Activated CD8-positive, alpha-beta memory T cell treated with anti-CD3 and anti-CD28 coated beads, Interleukin-2, amount 50 U/mL, for 48 hours (primary cell): ENCODE data around the gene TBX1.

Experiments used
- DNase-seq: peaks from one replicate; pipeline ENCODE4 v3.0.0-alpha.2; 2020

Gene TBX1

DNA sequence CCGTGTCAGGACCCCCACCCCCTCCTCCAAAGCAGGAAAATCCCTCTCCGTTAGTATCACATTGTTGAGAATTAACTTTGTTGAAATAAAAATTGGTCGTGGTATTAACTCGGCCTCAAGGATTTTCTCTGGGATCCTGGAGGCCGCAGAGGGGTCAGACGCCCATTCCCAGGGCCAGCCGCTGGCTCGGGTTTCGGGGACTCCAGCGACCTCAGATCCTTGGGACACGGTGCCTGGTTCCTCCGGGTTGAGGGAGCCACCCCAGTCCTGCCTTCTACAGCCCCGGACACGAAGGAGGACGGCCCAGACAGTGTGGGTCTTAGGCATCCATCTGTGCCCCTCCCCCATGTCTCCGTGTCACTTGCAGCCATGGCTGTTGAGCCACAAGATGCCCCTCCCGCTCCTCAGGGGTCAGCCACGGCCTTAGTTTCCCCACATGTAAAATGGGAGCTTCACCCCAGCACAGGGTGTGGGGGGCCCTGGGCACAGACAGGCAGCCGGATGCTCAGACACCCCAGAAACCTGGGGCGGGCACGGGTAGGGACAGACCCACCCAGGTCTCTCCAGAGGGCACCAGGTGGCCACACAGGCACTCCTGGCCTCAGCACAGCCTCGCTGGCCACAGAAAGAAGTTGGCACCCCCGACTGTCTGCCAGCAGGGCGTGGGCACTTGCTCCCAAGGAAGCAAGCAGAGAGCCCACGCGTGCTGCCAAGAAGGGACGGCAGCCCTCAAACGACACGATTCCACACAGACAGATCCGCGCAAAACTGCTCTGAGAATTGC, 21.7 kb upstream of the TBX1 start:
- no peak for DNase-seq

DNA sequence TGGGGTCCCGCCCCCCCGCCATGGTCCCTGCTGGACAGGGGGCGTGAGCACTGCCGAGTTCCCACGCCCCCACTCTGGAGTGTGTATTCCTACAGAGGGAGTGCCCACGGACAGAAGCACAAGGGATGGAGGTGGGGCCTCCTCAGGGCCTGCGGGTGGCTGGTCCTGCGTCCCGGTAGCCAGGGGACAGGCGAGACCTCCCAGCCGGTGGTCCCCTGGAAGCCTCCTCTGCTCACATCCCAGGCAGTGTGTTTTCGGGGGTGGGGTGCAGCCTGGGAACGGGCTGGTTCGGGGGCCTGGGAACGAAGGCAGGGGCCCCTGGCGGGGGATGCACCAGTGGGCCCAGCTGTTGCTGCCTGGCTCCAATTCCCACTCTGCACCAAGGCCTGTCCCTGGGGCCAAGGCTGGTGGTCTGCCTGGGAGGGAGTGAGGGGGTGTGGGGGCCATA, 21.1 kb upstream of the TBX1 start:
- no peak for DNase-seq

DNA sequence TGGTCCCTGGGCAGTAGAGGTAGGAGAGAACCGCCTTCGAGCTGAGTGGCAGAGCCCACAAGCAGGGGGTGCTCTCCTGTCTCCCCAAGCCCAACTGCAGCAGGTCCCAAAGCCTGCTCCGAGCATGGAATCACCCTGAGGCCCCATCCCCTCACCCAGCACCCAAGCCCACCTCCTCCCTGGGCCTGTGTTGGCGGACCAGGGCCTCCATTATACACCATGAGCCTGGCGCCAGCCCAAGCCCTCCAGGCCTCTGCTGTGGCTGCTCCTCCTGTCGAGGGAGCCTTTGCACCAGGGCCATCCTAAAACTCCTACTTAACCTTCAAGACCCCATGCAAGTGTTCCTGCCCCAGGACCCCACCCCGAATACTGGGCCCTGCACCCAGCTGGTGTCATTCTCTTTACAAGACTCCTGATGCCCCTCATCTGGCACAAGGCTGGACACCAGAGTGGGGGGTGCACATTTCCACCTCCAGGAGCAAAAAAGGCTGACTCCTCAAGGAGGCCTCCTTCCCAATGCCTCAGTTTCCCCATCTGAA, 20.6 kb upstream of the TBX1 start:
- no peak for DNase-seq

DNA sequence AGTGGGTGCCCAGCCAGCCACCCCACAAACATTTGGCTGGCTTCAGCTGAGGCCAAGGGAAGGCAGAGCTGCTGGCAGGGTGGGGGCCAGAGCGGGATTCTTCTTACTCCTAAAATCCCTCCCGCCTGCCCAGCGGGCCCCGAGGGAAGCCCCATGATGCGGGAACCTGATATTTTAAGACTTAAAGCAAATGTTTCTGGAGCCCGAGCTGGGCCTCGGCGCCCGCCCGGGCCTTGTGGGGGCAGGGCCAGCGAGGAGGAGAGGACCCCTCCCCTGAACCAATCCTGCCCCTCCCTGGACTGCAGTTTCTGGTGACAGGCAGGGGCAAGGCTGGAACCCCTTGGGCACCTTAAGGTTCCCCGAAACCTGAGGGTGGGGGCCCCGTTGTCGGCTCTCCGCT, 20.0 kb upstream of the TBX1 start:
- no peak for DNase-seq

DNA sequence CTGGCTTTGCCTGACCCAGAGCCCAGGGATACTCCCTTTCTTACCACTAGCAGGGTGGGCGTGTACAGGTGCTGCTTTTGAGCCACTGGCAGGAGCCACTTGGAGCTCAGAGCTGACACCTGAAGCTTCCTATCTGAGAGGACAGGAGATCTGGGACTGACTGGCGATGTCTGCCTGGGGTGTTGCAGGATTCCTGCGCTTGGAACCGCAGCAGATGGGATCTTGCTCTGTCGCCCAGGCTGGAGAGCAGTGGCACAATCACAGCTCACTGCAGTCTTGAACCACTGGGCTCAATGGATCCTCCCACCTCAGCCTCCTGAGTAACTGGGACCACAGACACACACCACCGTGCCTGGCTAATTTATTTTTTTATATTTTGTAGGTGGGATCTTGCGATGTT, 19.5 kb upstream of the TBX1 start:
- no peak for DNase-seq

DNA sequence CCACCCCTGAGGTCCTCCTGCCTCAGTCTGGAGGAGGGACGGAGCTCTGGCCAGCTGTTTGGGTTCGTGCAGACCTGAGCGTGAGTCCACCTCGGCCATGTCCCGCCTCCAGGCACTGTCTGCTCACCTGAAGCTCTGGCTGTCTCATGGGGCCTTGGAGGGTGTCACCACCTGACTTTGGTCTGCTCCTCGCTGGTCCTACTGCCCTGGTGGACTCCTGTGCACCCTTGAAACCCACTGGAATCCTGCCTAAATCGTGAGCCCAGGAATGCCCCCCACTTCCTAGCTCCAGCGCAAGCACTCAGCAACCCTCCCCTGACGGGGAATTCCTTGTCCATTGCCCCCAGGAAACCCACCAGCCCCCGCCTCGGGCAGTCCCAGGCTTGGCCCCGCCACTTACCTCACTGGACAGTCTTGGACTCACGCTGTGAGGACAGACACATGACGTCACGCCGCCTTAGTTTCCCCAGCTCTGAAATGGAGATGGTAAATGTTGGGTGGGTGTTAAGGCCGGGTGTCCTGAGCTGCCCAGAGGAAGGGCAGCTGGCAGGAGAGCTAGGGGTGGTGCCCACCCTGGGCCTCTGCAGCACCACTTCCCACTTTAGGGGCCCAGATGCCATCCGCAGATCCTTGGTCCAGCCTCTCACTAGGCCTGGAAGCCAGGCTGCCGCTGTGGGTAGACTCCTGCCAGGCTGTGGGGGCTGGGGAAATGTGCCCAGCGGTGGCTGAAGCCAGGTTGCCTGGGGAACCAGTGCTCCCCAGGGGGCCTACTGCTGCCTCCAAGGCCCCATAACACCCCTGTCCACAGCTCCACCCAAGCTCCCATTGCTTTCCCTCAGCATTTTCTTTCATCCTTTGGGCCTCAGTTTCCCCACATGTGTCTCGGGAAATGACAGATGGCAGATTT, 18.2 kb upstream of the TBX1 start:
- no peak for DNase-seq

DNA sequence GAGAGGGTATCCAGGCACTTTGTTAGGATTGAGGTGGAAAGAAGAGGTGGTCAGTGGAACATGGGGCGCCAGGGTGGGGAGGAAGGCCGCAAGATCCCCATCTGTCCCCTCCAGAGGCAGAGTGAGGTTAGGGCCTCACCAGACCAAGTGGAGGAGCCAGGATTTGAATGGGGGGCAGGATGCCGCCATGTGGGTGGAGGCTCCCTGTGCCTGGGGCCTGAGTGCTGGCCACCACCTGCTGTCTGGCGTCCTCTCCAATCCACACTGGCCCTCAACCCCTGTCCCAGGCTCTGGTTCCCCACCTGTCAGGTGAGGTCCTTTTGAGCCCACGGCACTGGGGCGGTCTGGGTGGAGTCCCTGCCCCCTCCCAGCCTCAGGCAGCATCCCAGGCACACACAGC, 17.5 kb upstream of the TBX1 start:
- DNase-seq: no peak

DNA sequence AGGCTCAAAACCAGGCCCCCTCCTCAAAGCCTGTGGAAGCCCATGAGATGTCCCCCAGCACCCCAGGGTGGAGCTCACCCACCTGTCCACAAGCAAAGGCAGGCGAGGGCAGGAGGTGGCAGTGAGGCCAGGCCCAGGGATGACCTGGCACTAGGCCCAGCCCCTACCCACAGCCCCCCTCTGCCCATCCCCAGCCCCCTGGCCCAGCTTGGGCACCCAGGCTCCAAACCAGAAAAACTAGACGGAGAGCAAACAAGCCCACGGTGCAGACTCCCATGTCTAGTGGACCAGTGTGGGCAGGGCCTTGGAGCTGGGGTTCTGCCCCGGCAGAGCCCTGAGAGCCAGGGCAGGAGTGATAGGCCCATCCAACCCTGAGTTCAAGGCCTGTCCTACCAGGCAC, 16.9 kb upstream of the TBX1 start:
- DNase-seq: no peak

DNA sequence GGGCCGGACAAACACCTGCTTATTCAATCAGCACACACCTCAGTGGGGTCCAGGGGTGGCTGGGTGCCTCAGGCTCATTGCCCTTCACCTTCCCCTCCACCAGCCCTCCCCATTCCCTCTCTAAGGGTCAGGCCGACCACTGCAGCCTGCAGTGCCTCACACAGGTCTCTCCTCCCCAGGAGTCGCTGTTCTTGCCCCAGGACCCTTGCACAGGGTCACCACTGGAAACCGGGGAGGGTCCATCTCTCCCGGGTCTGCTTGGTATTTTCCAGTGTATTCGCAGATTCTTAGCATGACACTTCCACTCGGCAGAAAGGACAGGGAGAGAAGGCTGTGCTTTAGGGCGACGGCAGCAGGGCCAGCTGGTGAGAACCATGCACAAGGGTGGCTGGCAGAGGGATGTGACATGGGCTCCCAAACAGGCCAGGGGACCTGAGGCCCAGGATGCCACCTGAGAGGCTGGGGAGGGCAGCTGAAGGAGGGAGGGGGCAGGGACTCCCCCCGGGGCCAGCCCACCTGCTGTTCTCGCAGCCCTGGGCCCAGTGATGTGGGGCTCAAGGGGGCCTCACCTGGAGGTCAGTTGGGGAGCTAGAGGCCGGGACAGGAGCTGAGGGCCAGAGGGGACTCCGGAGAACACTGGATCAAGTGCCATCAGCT, 16.1 kb upstream of the TBX1 start:
- no peak for DNase-seq

DNA sequence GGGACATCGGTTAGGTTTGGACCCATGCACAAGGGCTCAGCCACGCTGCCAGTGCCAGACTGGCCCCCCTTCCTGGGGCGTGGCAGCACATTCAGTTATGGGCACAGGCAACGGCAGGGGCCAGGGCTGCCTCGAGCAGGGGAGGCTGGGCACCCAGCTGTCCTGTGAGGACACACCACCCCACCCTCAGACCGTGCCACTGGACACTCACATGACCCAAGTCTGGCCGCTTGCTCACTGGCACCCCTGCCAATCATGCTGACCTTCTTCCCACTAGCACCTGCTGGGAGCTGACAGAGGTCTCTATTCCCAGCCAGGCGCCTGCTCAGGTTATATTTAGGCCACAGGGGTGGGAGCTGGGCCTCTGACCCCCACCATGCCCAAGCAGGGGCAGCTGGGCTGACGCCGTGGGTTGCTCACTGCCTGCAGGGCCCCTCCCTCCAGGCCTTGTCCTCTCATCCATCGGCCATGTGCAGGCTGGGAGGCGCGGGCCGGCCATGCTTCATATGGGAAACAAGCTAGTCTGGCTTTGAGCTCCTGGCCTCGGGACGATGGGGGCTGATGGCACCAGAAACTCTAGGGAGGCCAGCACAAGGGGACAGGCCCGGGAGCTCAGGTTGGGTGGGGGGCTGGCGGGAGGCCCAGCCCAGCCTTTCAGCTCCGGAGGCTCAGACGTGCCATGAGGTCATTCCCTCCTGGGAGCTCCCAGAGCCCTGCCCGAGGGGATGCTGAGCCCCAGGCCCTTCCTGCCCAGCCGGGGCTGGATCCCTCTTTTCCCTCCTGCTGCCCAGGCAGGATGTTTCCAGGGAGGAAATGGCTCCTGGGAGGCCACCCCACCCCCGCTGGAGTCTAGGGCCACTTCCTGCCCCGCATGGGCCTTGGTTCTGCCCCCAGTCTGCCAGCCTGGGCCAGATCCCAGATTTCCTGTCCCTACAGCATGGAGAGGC, 15.2 kb upstream of the TBX1 start:
- no peak for DNase-seq

DNA sequence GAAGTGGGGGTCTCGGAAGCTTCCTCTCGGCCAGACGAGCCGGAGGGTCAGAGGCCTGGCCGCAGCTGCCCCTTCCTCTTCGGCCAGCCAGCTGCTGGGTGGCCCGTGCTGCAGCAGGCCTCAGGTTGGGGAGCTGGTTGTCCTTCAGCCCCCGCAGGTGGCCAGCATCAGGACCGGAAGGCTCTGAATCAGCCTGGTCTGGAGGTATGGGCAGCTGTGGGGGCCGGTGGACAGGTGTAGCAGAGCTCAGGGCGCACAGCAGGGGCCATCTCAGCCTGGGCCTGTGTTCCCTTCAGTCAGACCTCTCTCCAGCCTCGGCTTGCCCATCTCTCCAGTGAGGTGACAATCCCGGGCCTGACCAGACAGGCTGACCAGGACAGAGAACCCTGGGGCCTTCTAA, 13.9 kb upstream of the TBX1 start:
- DNase-seq: no peak

DNA sequence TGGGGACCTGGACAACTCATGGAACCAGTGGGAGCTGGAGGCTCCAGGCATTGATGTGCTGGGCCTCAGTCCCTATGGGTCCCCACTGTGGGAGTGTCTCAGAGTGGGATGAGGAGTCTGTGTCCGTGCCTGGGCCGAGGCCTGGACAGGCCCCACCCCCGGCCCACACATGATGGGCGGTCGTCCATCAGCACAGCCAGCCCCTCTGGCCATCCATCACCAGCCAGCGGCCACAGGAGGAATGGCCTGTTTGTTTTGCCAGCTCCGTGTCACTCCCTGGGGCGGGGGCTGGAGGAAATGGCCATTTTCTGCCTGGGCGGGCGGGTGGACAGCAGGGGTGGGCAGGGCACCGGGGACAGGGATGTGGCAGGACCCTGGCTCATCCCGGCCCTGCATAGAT, 13.0 kb upstream of the TBX1 start:
- DNase-seq: no peak

DNA sequence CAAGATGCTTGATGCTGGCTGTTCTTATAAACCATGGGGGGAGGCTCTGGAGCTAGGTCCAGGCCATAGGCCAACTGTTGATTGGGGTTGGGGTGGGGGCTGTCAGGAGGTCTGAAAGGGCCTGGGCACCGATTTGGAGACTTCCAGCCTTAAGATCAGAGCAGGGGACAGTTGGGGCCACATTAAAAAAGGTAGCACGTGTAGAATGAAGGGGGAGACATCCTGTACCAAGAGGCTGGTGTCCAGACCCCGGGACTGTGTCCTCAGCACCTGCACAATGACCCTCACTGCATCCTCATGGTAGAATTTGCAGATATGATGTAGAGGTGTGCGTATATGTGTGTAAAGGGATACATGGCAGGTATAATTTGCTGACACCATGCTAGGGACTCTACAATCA, 12.4 kb upstream of the TBX1 start:
- DNase-seq: no peak

DNA sequence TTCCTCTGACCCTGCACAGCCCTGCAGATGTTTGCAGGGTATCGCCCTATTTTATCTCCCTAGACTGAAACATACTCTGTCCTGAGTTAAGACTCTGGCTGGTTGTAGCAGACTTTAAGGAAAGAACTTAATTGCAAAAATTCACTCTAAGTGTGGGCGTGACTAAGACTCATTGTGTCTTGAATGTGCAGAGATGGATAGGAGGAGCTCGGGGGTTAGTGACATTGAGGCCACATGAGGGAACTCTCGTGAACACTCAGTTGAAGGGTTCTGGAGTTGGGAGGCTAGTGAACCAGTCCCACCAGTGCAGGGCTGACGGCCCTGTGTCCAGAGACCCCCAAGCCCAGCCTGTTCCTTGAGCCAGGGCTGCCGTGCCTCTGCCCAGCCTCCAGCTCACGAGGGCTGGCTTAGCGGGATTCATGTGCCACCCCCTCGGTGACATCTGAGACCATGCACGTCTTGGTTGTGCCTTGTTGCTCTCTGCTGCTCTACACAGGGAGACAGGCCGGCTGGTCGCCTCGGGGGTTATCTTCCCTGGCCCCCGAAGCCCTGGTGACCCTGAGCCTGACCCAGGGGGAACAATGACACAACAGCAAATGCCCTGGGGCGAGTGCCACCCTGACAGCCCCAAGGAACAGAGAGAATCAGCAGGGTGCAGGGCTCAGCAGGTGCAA, 11.4 kb upstream of the TBX1 start:
- no peak for DNase-seq

DNA sequence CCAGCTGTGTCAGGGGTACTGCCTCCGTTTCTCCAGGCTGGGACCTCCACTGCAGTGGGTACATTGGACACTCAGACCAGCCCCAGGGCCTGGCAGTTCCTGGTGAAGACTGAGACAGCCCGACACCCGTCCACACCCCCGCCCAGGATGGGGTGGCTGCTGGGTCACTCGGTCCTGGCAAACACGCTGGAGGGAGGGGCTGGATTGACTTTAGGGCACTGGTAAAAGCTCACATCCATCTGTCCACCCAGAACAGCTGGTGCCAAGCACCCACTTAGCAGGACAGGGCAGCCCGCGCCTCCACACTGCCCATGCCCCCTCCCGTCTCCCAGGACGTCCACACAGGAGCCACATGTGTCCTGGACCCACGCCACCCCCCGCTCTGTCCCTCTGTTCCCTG, 10.7 kb upstream of the TBX1 start:
- no peak for DNase-seq

DNA sequence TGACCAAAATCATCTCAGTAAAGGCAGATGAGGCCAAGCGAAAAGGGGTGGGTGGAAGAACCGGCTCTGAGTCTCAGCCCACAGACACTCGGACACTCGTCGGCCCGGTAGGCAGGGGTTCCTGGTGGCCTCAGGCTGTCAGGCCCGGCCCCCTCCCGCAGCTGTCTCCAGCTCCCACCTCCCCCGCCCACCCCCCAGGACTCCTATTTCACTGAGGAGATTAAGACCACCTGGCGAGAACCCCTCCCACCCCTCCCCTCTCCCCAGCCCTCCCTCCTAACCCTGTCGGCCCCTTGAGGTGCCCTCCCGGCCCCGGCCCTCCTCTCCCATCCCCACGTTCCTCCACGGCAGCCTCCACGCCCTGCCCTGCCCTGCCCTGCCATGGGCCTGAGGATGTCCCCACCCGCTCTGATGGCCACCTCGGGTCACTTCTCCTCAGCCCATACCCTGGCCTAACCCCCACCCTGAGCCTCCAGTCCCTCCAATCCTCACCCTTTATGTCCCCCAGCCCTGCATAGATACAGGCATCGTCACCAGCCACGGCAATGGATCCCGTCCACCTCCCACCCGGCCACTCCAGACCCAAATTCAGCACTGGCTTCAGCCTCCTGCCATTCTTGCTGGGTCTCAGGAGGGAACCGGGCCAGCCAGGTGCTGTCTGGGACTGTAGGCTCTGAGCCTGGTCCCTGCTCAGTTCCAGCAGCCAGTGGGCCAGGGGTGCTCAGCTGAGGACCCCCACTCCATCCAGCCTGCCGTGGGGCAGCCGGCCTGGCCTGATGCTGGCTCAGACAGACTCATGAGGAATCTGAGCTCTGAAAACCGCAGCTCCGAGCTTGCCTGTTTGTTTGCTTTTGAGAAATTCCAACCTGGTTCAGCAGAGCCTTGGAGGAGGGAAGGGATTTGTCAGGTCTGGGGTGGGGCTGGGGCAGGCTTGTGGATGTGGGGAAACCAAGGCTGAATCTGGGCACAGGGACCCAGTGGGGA, 9.8 kb upstream of the TBX1 start:
- DNase-seq: no peak

DNA sequence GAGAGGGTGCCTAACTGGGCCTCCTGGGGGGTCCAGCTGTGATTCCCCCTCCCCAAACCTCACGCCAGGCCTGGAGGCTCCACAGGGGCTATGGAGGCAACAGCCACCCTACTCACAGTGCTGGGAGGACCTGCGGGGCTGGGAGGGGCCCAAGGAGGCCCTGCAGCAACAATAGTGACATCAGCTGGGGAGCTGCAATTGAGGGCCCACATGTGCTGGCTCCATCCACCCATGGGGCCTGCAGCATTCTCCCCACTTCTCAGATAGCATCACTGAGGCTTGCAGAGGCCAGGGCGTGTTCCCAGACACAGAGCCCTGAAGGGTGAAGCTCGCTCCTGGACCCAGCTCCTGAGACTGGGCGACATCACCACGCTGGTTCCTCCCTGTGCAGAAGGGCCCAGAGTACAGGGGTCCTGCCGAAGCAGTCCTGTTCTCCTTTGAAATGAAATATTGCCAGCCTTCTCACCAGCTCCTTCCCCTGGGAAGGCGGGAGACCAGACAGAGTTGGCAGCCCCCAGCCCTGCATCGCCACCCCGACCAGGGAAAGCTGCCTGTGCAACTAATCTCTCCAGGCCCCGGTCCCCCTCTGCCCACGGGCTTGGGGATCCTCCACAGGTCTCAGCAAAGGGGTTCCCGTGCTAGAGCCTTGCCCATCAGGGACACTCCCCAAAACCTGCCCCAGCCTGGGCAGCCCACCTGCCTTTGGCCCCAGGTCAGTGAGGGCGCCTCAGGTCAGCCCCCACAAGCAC, 8.9 kb upstream of the TBX1 start:
- DNase-seq: no peak

DNA sequence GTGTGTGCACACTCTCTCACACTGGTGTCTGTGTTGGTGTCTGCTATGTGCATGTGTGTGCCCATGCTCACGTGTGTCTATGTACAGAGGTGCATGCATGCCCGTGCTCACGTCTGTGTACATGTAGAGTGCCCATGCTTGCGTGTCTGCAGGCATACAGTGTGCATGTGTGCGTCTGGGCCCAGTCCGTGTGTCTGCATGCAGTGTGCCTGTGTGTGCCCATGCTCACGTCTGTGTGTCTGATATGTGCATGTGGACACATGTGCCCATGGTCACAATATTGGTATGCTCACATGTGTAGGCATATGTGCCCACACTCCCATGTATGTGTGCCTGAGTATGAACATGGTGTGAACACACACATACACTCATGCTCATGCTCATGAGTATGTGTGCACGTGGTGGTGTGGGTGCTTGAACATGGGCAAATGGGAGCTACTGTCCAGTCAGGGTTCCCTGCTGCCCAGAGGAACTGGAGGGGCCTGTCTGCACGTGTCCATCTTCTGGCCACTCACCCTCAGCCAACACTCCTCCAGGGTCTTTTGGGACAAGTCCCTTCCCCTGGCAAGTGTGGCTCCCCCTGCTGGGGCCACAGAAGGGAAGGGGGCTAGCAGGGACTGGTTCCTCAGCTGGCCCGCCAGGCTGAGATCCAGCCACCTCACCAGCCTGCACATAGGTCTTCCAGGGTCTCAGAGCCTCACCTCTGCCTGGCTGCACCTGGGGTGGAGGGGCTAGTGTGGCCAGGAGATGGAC, 7.3 kb upstream of the TBX1 start:
- DNase-seq: no peak
